ENCODE measurements around the gene OR51B2. TPM values are rescaled to one million over a fixed set of nuclear protein-coding genes. Genes with fewer than 3 reads are reported as not detected.

Gene OR51B2
- total RNA-seq, 1 donor from 2014 or later = not detected

DNA sequence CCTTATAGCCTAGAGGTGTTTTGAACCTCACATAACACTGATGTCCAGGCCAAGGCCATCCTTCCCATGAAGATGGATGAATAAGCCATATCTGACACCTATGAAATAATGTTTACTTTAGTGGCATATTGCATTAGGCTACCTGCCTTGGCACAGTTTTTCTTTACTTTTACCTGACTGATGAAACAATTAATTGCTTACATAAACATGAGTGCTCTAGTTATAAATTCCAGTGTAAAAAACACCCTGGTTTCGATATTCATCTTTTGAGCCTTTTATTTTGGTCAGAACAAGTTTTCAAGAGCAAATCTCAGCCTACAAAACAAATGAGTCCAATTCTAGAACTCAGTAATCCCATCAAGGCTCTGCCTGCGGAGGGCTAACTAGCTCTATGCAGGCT is 47.4 kb downstream of the OR51B2 start:
- Mint-ChIP-seq H3K4me1 (ENCODE audit: unreplicated experiment) (peaks cover 10% of the 10 kb centered on the region), H3K4me3 (ENCODE audit: unreplicated experiment) (no peak overlapping the region), H3K27me3 (ENCODE audit: unreplicated experiment) (no peaks in the 10 kb centered on the region), H3K9me3 (ENCODE audit: unreplicated experiment) (no peaks in the 10 kb centered on the region), H3K36me3 (ENCODE audit: unreplicated experiment) (no peaks in the 10 kb centered on the region), H3K27ac (ENCODE audit: unreplicated experiment) (no peak overlapping the region)
- TF ChIP-seq CTCF (IDR thresholded peaks at IDR 0.05) = no peak
- DNase-seq (ENCODE audit: extremely low spot score, unreplicated experiment) = no peak

DNA sequence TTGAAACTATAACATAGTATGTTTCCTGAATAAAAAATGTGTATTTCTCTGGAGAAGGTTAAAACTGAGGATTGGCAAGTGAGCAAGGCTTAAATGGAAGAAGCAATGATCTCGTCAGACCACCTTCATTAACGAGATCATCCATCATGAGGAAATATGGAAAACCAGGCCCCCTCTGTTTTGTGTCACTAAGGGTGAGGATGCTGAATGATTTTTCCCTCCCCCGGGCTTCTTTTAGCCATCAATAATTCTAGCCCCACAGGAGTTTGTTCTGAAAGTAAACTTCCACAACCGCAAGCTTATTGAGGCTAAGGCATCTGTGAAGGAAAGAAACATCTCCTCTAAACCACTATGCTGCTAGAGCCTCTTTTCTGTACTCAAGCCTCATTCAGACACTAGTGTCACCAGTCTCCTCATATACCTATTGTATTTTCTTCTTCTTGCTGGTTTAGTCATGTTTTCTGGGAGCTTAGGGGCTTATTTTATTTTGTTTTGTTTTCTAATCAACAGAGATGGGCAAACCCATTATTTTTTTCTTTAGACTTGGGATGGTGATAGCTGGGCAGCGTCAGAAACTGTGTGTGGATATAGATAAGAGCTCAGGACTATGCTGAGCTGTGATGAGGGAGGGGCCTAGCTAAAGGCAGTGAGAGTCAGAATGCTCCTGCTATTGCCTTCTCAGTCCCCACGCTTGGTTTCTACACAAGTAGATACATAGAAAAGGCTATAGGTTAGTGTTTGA is 48.6 kb downstream of the OR51B2 start:
- no peak for TF ChIP-seq CTCF (IDR thresholded peaks at IDR 0.05)
- Mint-ChIP-seq H3K4me3 (ENCODE audit: unreplicated experiment) (no peak overlapping the region), H3K9me3 (ENCODE audit: unreplicated experiment) (no peaks in the 10 kb centered on the region), H3K36me3 (ENCODE audit: unreplicated experiment) (no peaks in the 10 kb centered on the region), H3K27me3 (ENCODE audit: unreplicated experiment) (peaks cover under 1% of the 10 kb centered on the region), H3K27ac (ENCODE audit: unreplicated experiment) (no peak overlapping the region), H3K4me1 (ENCODE audit: unreplicated experiment) (peaks cover 6% of the 10 kb centered on the region)
- no peak for DNase-seq (ENCODE audit: extremely low spot score, unreplicated experiment)

- Mint-ChIP-seq H3K4me1 (ENCODE audit: unreplicated experiment) (no peaks in the 10 kb centered on the region), H3K27me3 (ENCODE audit: unreplicated experiment) (peaks cover 11% of the 10 kb centered on the region), H3K27ac (ENCODE audit: unreplicated experiment) (no peak overlapping the region), H3K4me3 (ENCODE audit: unreplicated experiment) (no peak overlapping the region), H3K9me3 (ENCODE audit: unreplicated experiment) (no peaks in the 10 kb centered on the region), H3K36me3 (ENCODE audit: unreplicated experiment) (no peaks in the 10 kb centered on the region)
- no peak for TF ChIP-seq CTCF (IDR thresholded peaks at IDR 0.05)
- no peak for DNase-seq (ENCODE audit: extremely low spot score, unreplicated experiment)
Observed at GRCh38 chr11:5274395-5274794, 49.7 kb downstream of the OR51B2 start.

Other genes with a start within 250 kb of the OR51B2 start
- gene OR52A5, start 185.9 kb downstream of the OR51B2 start, total RNA-seq = not detected in 2 replicates
- gene OR52A1, start 169.5 kb downstream of the OR51B2 start, total RNA-seq = not detected in 2 replicates
- gene OR51V1, start 123.6 kb downstream of the OR51B2 start, total RNA-seq = not detected in 2 replicates
- not detected in 2 replicates for gene HBB, start 97.2 kb downstream of the OR51B2 start, total RNA-seq
- gene HBD, start 89.8 kb downstream of the OR51B2 start, total RNA-seq = not detected in 2 replicates
- gene HBG1, start 74.4 kb downstream of the OR51B2 start, total RNA-seq = not detected in 2 replicates
- gene HBG2, start 69.5 kb downstream of the OR51B2 start, total RNA-seq = not detected in 2 replicates
- gene HBE1, start 54.4 kb downstream of the OR51B2 start, total RNA-seq = not detected in 2 replicates
- not detected in 2 replicates for gene OR51B4, start 22.4 kb downstream of the OR51B2 start, total RNA-seq
- gene OR51B5, start 19.2 kb upstream of the OR51B2 start, total RNA-seq = not detected in 2 replicates
- not detected in 2 replicates for gene OR51B6, start 27.2 kb upstream of the OR51B2 start, total RNA-seq
- not detected in 2 replicates for gene OR51M1, start 59.5 kb upstream of the OR51B2 start, total RNA-seq
- gene OR51Q1, start 97.8 kb upstream of the OR51B2 start, total RNA-seq = not detected in 2 replicates
- gene OR51I1, start 117.2 kb upstream of the OR51B2 start, total RNA-seq = not detected in 2 replicates
- not detected in 2 replicates for gene OR51I2, start 125.0 kb upstream of the OR51B2 start, total RNA-seq
- not detected in 2 replicates for gene OR52D1, start 164.4 kb upstream of the OR51B2 start, total RNA-seq
- not detected in 2 replicates for gene UBQLN3, start 185.7 kb upstream of the OR51B2 start, total RNA-seq
- 0.32 and 0.39 TPM in 2 replicates for gene UBQLNL, start 192.4 kb upstream of the OR51B2 start, total RNA-seq
- not detected in 2 replicates for gene OR52H1, start 224.2 kb upstream of the OR51B2 start, total RNA-seq